ENCODE results near the gene UCN2.

The UCN2 gene

DNA sequence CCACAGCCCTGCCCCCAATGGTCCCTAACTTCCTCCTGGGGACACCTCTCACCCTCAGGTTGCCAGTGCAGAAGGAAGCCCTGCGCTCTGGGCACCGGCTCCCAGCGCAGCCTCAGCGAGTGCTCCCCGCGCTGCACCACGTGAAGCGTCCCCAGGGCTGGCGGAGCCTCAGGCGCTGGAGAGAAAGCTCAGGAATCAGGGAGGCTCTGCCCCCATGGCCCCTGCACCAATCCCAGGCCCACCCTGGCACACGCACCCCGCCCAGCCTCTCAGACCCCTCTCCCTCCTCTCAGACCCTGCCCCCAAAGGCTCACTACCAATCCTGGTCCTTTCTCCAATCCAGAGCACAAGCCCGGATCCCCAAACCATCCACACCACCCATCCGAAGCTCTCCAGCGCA lies 24.6 kb upstream of the UCN2 start:
- no peak for DNase-seq

DNA sequence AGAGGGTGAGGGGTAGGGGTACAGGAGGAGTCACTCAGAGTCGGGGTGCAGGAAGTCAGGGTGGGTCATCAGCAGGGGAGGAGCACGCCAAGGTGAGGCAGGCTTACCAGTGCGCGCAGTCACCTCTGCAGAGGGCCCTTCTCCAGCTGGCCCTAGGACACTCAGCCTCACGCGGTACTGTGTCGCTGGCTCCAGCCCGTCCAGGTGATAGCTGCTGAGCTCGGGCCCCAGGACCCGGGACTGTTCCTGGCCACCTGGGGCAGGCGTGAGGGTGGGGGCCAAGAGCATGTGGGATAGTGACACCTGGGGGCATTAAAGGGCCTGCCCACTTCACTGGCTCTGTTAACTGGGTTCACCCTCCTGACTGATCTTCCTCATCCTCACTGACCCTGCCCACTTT lies 24.1 kb upstream of the UCN2 start:
- no peak for DNase-seq

DNA sequence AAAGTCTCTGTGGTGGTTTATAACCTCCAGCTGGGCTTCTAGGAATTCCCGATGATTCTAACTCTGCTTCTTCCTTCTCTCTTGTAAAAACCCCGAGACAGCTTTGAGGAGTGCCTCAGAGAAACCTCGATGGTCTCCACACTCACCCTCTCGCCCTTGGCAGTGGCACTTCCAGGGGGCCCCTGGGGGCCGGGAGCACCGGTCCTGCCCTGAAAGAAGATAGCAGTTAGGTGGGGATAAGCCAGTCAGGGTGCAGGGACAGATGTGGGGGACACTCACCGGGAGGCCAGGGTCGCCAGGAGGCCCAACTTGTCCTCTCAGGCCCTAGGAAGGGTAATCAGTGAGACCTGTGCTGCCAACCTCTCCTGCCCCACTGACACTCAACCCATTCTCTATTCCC lies 21.8 kb upstream of the UCN2 start:
- DNase-seq = no peak

DNA sequence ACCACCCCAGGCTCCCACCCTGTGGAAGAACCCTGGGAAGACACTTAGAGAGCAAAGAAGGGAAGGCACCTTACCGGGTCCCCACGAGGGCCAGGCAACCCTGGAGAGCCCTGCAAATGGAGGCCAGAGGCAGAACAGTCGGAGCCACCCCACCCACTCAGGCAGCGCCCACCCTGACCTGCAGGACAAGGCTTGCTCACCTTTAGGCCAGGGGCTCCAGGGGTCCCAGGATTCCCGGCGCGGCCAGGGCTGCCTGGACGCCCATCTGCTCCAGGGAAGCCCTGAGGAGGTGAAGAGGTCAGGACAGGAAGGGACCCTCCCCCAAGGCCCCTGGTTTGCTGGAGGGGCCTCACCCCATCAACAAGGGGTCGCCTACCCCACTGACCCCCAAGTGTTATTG lies 21.3 kb upstream of the UCN2 start:
- no peak for DNase-seq

DNA sequence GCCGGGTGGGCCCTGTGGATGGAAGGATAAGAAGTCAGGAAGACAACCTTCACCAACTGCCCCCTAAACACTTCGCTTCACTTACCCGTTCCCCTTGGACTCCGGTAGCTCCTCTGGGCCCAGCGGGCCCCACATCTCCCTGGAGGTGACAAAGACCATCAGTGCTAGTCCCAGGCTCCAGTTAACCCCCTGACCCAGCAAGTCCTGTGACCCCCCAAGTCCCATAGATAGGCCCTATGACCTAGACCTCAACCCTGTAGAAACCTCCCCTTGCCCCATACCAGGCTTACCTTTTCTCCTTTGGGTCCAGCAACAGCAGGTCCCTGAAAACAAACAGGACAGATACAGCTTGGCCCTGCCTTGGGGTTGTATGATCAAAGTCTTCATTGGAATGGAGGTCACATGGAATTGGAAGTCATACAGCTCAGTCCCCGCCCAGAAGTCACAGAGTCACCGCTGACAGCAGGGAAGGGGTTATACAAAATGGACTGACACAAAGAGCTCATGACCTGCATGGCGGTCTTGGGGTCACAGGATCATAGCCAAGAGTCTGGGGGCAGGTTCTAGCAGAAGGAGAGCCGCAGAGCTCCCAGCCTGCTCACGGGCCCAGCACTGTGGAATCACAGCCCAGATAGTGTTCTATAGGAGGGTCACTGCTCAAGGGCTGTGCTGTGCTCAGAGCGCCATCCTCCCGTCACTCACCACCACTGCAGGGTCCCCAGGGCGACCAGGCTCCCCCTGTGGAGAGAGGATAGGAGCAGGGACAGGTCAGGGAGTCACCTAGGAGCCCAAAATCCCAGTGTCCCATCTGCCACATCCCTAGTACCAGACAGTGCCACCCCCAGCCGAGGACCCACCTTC lies 18.3 kb upstream of the UCN2 start:
- DNase-seq = no peak

DNA sequence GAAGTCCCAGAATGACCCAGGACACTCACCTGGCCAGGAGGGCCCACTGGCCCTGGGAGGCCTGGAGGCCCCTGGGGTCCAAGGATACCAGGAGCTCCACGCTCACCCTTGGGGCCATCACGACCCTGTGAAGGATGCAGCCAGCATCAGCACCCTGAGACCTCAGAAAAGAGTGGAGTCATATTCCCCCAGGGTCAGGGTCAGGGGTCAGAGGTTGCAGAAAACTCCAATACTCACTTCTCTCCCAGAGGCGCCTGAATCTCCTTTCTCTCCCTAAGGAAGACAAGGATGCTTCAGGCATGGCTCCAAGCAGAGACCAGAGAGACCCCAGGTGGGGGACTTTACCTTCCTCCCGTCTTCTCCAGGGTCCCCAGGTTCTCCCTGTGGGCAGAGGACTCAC lies 13.1 kb upstream of the UCN2 start:
- DNase-seq = no peak

DNA sequence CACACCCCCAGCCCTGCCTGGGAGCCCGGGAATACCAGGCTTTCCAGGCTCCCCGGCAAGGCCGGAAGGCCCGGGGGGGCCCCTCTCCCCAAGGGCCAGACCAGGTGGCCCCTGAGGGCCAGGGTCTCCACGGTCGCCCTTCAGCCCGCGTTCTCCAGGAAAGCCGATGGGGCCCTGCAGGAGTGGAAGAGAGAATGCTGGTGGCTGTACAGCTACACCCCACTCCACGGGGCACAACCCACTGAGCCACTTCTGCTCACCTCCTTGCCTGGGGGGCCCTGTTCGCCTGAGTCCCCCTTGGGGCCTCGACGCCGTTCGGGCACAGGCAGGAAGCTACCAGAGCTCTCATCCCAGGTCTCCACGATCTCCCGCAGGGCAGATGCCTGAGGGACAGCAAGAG lies 11.8 kb upstream of the UCN2 start:
- no peak for DNase-seq

DNA sequence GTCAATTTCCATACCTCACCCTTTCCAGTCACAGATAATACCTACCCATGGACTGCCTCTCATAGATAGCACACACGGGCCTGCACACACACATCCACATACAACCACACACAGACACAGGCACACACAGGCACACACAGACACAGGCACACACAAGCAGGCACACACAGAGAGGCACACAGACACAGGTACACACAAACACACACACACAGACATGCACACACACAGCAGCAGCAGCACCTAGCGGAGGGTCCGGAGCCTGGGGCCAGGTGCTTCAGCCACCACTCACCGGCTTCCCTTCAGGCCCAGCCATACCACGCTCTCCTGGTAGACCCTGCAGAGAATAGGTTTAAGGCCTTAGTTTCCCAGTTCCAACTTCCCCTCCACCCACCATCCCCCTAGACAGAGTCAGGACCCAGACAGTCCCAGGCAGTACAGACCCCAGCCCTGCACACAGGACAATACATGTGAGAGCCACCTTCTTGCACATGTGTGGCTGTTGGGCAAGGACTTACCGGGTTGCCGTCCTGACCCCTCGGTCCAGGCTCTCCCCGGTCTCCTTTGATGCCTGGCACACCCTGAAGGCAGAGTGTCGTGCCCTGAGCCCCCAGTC lies 10.5 kb upstream of the UCN2 start:
- no peak for DNase-seq

DNA sequence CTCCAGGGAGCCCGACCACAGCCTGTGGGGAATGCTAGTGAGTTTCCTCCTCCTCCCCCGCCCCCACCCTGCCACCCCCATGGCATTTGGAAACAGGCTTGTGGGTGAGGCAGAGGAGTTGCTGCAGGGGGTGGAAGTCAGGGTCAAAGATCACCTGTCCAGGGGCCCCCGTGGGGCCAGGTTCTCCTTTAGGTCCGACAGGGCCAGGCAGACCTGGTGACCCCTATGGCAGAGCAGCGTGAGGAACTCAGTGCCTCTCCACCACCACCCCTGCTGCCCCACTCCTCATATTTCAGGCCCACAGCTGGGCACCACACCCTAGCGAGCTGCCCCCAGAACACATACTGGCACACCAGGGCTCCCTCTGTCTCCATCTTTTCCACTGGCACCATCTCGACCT lies 8.9 kb upstream of the UCN2 start:
- no peak for DNase-seq

DNA sequence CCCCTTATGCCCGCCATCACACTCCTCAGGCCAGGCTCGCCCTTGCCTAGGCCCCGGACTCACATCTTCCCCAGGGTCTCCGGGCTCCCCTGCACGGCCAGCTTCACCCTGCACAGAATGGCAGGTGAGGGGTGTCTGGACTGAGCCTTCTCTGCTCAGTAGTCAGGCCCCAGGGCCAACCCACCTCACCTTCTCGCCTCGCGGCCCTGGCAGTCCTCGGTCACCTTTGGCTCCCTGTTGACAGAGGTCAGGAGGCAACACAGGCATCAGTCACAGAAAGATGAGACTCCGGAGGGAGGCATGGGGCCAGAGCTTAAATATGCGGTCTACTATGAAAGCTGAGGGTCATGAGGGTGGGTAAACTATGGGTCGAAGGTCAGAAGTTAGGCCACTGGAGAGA lies 8.4 kb upstream of the UCN2 start:
- no peak for DNase-seq

DNA sequence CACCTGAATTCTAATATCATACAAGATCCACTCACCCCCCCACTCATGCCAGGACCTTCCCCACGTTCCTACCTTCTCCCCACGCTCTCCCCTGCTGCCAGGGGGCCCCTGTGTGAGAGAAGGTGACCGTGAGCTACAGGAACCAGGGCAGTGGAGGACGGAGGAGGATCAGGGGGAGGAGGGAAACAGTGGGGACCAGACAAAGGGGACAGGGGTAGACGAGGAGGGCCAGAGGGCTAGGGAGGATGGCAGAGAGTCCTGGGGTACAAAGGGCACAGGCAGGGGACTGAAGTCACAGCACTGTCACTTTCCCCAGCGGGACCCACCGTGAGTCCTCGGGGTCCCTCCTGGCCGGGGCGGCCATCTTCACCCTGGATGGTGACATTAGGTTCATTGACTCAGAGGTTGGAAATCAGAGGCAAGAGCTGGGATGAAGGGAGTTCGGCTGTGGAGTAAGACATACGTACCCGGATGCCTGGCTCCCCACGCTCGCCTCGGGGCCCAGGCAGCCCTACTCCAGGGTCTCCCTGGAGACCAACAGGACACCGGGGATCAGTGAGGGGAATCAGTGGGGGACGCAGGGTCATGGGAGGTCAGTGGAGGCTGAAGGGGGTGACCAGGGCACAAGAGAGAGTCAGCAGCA lies 6.3 kb upstream of the UCN2 start:
- DNase-seq = no peak

DNA sequence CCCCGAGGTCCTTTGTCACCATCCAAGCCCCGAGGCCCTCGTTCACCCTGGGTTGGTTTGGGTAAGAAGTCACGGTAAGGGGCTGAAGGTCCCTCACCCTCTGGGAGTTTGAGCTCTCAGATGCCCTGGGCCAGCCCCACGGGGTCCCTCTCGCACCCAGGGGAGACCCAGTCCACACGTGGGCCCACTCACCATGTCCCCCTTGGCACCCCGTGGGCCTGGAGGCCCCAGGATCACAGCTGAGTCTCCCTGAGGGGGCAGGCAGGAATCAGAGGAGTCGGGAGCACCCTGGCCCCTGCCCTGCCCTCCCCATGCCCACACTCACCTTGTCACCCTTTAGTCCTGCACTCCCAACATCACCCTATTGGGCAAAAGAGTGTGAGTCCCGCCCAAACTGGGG lies 5.8 kb upstream of the UCN2 start:
- DNase-seq = no peak

DNA sequence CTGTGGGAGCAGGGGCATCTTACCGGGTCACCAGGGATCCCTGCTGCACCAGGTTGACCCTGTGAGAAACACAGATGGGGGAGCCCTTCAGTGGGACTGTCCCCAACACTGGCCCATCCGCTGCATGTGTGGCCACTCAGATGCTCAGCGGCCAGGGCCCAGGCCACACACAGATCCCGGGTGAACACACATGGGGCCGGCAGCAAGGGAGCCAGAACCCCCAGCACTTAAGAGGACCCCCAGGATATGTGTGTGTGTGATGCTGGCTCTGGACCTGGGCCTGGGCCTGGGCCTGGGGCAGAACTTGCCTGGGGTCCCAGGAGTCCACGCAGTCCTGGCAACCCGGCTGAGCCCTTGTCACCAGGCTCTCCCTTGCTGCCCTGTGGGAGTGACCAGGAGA lies 4.9 kb upstream of the UCN2 start:
- no peak for DNase-seq

DNA sequence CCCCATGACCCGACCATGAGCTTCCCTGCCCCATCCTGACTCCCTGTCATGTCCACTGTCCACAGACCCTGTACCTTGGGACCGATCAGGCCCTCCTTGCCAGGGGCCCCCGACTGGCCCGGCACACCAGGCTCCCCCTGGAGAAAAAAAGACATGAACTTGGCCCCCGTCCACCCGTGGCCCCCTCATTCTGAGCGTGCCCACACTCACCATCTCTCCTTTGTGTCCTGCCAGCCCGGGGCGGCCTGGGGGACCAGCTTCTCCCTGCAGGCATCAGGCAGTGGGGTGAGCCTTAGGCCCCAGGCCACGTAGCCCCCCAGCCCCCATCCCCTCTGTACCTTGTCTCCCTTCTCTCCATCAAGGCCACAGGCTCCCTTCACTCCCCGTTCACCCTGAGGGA lies 3.9 kb upstream of the UCN2 start:
- no peak for DNase-seq

DNA sequence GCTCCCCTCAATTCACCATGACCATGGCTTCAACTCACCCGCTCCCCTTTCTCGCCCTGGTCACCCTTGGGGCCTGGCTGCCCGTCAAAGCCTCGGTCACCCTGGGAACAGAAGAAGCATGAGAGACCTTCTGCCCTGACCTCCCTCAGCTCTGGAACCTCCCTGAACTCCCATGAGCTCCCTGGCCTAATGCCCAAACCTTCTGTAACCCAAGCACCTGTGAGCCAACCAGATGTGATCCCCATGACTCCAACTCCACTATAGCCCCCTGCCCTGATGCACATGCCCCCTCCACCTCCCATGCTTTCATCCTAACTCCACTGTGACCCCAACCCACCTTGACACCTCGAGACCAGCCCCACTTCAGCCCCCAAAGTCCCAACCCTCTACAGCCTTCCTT lies 3.5 kb upstream of the UCN2 start:
- no peak for DNase-seq

DNA sequence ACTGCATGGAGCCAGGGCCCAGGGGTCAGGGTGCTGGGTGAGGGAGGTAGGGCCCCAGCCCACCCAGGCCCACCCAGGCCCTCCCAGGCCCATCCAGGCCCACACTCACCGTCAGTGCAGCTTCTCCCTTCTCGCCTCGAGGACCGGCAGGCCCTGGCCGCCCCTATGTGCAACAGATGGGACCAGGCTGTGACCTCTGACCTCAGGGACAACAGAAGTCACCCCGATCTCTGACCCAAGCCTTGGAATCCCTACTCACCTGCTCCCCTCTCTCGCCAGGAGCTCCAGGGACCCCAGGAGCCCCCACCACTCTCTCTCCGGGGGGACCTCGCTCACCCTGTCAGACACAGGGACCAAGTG lies 2.8 kb upstream of the UCN2 start:
- DNase-seq = no peak

DNA sequence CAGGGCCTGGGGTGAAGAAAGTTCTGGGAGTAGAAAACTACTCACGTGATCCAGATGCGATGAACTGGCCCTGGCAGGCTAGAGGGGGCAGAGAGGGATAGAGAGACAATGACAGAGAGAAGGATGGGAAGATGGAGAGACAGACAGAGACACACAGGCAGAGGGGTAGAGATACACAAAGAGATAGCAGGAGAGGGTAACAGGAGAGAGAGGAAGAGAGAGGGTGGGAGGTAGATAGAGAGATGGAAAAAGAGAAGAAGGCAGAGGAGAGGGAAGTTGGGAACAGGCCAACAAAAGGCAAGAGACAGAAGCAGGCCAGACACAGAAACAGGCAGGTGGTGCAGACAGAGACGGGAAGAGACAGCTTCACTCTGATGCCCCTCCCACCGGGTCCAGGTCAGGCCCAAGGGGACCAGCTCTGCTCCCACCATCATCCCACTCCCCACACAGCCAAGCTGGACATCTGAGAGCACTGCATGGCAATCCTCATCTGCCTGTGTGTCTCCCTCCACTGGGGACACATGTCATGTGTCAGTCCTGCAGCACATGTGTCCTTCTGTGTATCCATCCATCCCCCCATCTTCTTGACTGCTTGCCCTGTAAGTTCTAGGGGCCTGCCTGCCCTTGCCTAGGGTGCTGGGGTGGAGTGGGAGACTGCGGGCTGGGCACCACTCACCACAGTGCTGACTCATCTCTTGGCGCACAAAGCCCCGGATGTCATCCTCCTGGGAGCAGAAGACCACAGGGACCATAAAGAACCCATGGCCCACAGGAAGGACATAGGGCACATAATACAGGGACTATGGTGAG lies 2.2 kb upstream of the UCN2 start:
- peak; percentile 36 to 40 for DNase-seq

DNA sequence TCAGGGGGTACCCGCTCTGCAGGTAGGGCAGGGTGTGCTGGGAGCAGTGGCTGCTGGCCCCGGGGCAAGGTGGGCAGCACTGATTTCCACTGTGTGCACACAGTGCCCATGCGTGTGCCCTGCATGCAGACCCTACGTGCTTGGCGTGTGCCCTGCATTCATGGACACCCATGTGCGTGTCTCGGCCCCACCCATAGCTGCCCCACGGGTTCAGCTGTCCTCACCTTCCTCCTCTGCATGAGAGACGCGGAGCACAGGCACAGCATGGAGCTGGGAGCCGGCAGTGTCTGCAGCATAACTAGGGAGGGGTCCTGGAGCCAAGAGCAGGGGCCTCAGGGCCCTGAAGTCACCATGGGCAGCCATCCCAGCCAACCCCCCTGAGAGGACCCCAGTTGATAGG lies 1.6 kb upstream of the UCN2 start:
- DNase-seq = no peak

DNA sequence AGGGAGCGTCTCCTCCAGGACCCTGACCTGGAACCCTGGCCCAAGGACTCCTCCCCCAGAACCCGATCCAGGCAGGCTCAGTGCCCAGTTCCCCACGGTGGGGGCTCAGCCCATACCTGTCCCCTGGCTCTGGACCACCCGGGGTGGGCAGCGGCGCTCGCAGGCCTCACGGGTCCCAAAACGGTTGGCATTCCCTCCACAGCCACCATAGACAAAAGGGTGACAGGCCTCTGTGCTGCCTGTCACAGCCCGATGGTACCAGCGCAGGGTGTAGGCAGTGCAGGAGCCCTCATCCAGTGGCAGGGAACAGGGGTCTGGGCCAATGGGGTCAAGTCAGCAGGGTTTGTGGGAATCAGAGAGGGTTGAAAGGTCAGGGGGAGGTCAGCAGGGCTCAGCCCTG lies 1.1 kb upstream of the UCN2 start:
- no peak for DNase-seq

DNA sequence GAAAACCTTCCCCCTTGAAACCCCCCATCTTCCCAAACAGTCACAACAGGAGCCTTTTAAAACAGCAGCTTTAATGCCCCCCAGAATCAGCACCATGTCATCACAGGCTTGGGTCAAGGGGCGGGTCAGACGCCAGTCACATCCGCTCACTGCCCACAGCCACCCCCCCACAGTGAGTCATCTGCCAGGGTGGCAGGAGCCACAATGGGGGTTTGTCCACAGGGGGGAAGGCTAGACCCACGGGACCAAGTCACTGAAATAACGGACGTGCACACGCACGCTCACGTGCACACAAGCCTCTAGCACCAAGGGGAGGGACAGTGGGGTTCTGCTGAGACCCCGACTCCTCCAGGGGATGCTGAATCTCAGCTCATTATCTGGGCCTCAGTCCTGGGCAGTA lies 441 bp upstream of the UCN2 start:
- DNase-seq = peak in 1 of 2 experiments; percentile 9

DNA sequence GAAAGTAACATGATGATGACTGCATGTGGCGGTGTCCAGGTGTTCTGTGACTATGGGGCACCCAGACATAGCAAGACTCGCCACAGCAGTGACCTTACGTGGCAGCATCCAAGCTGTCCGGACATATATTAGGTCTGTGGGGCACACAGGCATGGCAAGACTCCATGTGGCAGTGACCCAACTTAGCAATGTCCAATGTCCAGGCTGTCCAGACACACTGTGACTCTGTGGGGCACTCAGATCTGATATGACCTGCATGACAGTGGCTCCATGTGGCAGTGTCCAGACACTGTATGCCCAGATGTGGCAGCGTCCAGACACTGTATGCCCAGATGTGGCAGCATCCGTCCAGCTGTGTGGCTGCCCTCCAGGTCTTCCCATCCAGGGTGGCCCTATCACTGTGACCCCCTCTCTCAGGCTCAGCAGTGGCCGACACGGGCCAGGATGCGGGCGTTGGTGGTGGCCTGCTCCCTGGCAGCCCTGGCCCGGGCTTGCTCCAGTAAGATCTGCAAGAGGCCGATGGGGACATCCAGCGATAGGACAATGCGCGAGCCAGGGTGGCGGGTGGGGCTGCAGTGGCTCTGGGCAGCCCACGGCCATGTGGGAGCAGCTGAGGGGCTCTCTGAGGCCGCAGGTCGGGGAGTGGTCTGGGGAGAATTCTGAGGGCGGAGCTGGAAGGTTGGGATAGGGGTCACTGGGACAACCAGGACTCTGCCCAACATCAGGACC lies 1.1 kb downstream of the UCN2 start:
- DNase-seq = no peak

DNA sequence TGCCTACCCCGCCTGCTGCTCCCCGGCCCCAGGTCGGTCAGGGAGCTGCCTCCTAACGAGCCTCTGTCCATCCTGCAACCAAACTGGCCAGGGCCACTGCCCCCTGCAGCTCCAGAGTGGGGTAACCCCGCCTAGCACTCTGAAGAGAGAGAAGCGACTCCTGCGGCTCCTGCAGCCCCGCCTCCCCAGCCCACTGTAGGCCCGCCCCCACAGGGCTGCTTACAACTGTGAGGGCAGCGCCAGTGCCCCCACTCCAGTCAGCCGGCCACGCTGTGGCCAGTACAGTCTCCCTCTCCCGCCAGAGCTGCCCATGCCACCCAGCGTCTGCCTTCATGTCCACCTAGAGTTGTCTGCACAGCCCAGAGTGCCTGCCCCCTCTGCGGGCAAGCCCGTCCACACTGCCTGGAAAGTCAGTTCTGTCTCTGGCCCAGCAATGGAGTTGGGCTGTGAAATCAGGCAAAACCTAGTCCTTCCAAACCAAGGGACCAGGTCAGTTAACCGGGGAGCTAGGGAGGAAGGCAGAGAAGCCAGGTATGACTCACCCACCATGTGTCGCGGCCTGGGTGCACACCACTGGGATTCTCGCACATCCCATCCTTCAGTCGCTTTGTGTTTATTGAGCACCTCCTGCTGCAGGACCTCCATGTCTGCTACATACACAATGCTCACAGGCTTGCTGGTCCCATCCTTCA lies 2.4 kb downstream of the UCN2 start:
- DNase-seq = peak; percentile 49 to 51

All from Kasumi-1 (cell line).